Measurements from ENCODE around the gene ABLIM1. TPM values are rescaled to one million over a fixed set of nuclear protein-coding genes. Genes with fewer than 3 reads are reported as not detected.
A peak's percentile ranks its signal among the peaks of the same experiment; 100 is the strongest.

Gene ABLIM1
- polyA plus RNA-seq, 10 donors, result 47.0 to 67.4 (median 52.4) TPM

DNA sequence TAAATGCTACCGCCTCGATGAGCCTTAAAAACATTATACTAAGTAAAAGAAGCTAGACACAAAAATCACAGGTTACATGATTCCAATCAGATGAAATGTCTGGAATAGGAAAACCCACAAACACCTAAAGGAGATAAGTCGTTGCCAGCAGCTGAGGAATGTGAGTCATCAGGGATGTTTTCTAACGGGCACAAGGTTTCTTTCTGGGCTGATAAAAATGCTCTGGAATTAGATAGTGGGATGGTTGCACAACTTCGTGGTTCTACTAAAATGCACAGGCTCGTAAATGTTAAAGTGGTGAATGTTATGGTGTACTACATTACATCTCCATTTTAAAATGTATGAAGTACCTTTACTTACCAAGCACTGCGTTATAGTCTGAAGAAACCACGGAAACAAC is 9.7 kb downstream of the ABLIM1 start:
- DNase-seq, result peak in 1 of 3 donors; percentile 69

GRCh38 chr10:114647545-114648138 is 10.4 kb downstream of the ABLIM1 start:
- no peak for DNase-seq

GRCh38 chr10:114646426-114646825 is 11.6 kb downstream of the ABLIM1 start:
- no peak for DNase-seq

DNA sequence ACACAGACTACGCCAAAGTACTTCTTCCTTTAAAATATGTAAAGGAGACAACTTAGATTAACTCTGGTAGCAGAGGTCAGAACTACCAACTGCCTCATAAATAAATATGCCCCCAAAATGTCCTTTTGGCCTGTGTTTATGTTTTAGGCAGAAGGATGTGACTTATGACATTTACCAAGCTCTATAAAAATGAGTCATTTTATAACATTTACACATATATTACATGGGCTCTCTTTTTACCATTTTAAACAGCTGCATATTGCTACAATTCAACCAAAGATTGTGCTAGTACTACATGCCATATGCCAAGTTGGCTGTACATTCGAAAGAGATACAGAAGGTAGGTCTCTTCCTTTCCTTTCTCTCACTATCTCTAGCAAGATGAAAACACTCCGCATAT is 12.4 kb downstream of the ABLIM1 start:
- no peak for DNase-seq

DNA sequence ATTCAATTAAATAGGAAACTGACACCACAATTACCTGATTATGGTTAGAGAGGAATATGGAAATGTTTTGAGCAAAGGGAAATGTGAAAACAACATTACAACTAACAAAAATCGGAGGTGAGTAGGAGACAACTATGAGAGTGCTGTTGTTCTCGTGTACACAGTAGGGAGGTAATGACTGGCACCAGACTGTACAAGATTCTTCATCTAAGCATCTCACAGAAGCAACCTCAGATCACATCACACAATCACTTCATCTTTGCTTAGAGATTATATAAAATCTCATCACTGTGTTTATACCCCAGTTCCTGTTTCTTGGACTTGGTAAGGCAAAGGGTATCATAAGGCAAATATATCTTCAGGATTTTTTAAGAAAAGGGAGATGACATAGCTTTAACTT is 14.9 kb downstream of the ABLIM1 start:
- no peak for DNase-seq

GRCh38 chr10:114642729-114643128 is 15.3 kb downstream of the ABLIM1 start:
- DNase-seq, result no peak

DNA sequence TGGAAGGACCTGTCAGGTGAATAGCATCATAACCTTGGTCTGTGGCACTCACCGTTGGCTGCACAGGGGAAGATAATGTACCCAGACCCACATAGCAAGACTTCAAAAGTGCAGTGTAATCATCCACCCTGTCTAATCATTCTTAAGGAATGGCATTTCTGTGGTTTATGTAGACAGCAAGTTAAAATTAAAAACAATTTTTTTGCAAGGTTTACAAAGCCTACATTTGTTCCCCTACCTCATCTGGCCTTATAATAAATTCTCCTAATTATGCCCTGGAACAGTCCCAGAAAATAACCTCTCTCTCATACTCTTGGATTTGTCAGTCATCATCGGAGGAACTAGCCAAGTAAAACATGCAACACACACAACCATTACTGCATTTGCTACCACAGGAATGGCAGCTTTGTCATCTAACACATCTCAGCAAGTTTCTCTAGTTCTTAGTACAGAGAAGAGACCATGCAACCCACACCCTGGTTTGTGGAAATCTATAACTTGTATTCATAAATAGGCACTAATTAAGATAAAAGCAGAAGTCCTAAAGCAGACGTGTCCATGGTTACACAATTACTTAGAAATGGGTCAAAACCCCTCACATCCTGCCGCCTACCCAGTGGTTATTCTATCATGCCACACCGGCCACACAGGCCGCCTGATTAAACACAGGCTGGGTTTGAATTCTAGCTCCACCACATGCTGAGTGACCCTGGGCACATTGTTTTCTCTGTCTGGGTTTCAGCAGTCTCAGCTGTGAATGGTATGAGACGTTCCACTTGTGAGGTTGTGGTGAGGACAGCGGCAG is 19.1 kb downstream of the ABLIM1 start:
- peak in 1 of 3 donors; percentile 90 for DNase-seq

- no peak for DNase-seq
Measured at GRCh38 chr10:114635797-114636550, 22.1 kb downstream of the ABLIM1 start.

- peak in 1 of 3 donors; percentile 41 for DNase-seq
Measured at GRCh38 chr10:114635101-114635500, 23.0 kb downstream of the ABLIM1 start.

DNA sequence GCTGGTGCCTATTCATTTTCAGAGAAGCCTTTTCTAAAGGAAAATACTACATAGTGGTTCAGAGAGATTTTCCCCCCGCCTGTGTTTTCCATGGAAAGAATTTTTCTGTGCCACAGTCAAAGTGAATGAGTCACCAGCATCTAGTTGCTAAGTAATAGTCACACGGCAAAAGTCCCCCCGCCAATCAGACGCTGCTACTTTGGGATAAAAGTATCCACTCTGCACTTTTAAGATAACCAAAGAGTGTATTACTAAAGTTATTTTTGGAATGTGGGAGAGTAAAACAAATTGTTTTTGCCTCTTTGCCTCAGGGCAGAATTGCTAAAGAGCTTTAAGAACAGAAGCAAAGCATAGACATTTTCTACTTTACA is 23.5 kb downstream of the ABLIM1 start:
- peak; percentile 80 to 89 (median 87) for DNase-seq

DNA sequence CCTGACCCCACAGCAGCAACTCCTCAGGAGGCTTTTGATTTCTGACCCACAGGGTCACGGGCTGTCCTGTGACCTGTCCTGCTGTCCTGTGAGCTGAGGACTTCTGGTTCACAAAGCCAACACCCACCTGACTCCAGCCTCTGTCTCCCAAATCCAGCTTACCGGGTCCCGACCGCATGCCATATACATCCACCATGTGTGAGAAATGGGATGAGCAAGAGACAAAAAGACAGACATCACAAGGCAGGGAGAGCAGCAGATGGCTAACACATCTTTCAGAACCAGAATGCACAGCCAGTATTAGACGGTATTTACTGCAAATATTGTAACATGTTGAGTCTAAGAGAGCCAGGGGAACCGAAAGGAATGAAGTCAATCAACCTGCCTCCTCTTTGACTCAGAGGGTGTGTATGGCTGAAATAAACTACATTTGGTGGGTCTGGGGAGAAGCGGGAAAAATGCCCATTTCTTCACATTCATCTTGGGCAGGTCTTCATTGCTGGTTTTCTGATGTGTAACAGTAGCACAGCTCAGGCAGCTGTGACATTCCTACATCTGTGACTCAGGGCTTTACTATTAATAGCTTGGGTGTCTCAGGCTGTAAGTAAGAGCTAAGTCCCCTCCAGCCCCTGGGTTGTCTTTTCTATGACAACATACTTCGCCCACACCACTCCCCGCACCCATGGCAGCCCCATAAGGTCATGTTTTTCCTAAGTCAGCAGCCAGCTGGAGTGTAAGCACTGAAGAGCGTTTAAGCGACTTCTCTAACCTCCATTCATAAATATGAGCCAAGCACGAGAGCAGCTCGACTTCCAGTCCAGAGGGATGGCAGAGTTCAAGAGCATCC is 25.0 kb downstream of the ABLIM1 start:
- DNase-seq, result peak; percentile 71 to 91 (median 84)

DNA sequence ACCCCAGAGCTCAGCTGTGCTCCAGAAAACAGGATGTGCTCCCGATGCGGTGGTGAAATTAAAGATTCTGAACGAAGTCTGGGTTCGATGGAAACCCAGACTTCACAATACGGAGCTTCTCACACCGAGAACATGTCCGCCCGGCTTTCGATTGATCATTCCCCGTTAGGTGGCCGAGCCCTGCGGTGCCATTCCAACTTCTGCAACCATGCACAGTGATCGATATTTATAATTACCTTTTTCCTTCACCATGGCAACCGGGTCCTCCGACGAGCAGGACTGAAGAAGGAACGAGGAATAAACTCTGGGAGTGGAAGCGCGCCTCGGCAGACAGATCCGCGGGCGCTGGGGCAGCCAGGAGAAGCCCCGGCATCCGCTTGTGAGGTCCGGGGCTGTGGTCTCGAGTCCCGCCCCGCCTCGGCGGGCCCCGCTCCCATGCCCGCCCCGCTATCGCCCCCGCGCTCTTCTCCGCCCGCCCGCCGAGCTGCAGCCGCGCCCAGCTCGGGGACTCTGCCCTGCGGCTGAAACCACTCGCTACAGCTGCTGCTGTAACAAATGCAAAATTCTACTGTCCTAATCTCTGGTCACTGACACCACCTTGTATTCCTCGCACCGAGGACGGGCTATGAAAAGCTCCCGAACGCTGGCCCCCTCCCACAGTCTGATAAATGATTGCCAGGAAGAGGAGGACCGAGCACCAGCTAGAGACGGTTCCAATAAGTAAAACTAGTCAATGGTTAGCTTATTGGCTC is 26.2 kb downstream of the ABLIM1 start:
- peak; percentile 41 to 84 (median 62) for DNase-seq

DNA sequence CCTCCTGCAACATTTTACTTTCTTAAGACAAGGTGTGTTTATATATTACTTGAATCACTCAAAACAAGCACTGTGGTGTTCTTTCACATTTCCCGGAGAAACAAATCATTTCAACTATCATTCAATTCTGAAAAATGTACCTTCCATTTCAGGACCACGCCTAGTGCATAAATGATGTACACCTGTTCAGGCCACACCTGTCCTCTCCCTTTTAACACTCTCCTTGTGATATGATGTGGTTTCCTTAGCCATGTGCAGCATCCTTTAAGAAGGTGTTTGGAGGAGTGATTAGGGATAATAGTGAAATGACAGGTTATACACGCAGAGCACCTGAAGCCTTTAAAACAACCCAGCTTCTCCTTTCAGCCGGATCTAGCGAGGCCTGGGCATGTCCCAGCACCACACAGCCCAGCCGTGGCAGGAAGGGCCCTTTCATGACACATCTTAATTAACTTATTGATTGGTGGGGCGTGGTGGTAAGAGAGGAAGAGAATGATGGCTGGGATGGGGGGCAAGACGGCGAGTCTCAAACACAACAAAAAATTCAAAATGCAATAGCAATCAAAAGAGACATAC is 26.9 kb downstream of the ABLIM1 start:
- DNase-seq, result no peak

GRCh38 chr10:114629824-114630730 is 28.0 kb downstream of the ABLIM1 start:
- DNase-seq, result peak in 1 of 3 donors; percentile 45

DNA sequence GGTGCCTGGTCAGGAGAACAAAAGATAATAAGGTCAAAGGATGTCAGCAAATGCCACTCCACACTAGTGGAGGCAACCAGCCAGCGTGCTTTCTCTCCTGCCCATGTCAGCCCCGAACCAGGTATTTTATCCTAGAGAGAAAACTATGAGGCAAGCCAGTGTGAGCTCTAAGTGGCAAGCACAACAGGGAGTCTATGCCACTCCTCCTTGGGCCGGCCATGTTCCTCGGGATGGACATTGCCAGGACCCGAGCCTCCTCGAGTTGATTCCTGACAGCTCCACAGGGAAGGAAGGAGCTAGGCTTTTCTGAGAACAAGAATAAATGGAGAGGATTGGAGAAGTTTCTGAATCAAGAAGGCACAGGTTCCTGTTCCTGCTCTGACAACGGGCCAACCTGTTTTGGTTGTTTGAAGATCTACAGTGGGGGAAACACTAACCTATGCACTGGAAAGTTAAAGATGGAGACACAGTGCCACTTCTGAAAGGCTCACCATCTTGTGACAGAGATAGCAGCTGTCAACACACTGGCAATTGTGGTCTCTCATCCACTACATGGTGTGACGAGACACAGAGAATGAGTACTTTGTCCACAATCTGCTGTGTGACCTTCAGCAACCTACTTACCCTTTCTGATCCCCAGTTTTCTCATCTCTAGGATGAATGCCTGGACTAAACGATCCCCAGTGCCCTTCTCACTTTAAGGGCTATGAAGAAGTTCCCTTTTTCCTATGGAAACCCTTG is 28.8 kb downstream of the ABLIM1 start:
- DNase-seq, result no peak

- no peak for DNase-seq
Measured at GRCh38 chr10:114628106-114628505, 30.0 kb downstream of the ABLIM1 start.

DNA sequence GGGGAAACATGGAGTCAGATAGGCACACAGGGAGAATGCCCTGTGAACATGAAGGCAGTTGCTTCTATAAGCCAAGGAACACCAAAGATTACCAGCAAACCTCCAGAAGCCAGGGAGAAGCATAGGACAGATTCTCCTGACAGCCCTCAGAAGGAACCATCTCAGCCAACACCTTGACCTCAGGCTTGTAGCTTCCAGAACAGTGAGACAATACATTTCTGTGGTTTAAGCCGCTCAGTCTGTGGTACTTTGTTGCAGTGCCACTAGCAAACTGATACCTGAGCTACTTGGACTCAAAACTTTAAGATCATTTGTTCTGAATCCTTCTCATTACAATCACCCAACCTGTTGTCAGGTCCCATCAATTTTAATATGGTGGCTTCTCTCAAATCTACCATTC is 31.2 kb downstream of the ABLIM1 start:
- DNase-seq, result no peak

GRCh38 chr10:114624951-114625780 is 32.9 kb downstream of the ABLIM1 start:
- no peak for DNase-seq

Measured in muscle of back (tissue), 11 donors.